ENCODE results near the gene ARHGDIB. TPM values are rescaled to one million over a fixed set of nuclear protein-coding genes. Genes with fewer than 3 reads are reported as not detected.

Gene ARHGDIB
- total and polyA plus RNA-seq, 10 of the 15 experiments (the other 5 are each of a cell fraction or from before 2014, with no cell fraction given), result 796 to 2,849 (median 1,346) TPM

DNA sequence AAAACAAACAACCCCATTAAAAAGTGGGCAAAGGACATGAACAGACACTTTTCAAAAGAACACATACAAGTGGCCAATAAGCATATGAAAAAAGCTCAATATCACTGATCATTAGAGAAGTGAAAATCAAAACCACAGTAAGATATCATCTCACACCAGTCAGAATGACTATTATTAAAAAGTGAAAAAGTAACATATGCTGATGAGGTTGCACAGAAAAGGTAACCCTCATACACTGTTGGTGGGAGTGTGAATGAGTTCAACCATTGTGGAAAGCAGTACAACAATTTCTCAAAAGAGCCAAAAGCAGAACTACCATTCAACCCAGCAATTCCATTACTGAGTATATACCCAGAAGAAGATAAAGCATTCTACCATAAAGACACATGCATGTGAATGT is 29.7 kb upstream of the ARHGDIB start:
- H3K4me3 ChIP-seq, result no peak overlapping the region
- BruUV-seq (replicated peaks), result no TSS peak
- no peaks in the 10 kb centered on the region for H3K27me3 ChIP-seq (replicated peaks in 1 of 2; ENCODE audit: control insufficient read depth in 2 of 2, insufficient read depth in 2 of 2, low read length in 1 of 2)
- RAD21 ChIA-PET (ENCODE audit: unreplicated experiment), result interaction anchor here (2.3 kb wide), 1 partner anchor 267 kb away, joined by 6 read pairs; no protein-coding TSS in a partner anchor
- in situ Hi-C loops (cut with MboI) (loop anchor here (10.0 kb wide), 1 partner anchor 756 kb away; no protein-coding TSS in a partner anchor), intact Hi-C loops (cut with micrococcal nuclease; ENCODE audit: unreplicated experiment) (loop anchor here (2.0 to 10.0 kb wide), 3 partner anchors 30 to 756 kb away; partner anchors contain the start of gene ARHGDIB)
- POLR2A ChIA-PET, result no interaction called here
- peak; percentile 44 for ATAC-seq
- H3K79me2 ChIP-seq (ENCODE audit: control insufficient read depth, insufficient read depth, low read length), result no peaks in the 10 kb centered on the region
- H4K20me1 ChIP-seq (ENCODE audit: control insufficient read depth, insufficient read depth), result no peaks in the 10 kb centered on the region
- H3K27ac ChIP-seq (ENCODE audit: control insufficient read depth, insufficient read depth), result no peak overlapping the region
- H2AFZ ChIP-seq (ENCODE audit: control insufficient read depth, low read depth, low read length), result no peak overlapping the region
- no peaks in the 10 kb centered on the region for H3K36me3 ChIP-seq (ENCODE audit: control insufficient read depth in 2 of 2, insufficient read depth in 2 of 2, low read length in 1 of 2)
- no peaks in the 10 kb centered on the region; the same call in 1 of the 3 replicates for H3K9me3 ChIP-seq (replicated peaks; ENCODE audit: control insufficient read depth, insufficient read depth, low read length)
- H3K9ac ChIP-seq (ENCODE audit: control insufficient read depth, insufficient read depth, low read length), result no peak overlapping the region
- no peak overlapping the region for H3K4me2 ChIP-seq (ENCODE audit: control insufficient read depth, insufficient read depth)
- no peak for DNase-seq (ENCODE audit: low read depth, low spot score)
- FAIRE-seq, result no peak
- SMC1A ChIA-PET (ENCODE audit: uncharacterized antibody, unreplicated experiment), result interaction anchor here (1.2 to 16.7 kb wide), 5 partner anchors 14 to 378 kb away, joined by 3 to 242 read pairs (median 4); partner anchors contain the start of gene ART4
- CTCF ChIA-PET, result interaction anchor here (0.6 to 1.0 kb wide), 2 partner anchors 31 to 361 kb away, joined by 3 read pairs; no protein-coding TSS in a partner anchor
- peaks cover 17% of the 10 kb centered on the region for H3K4me1 ChIP-seq (ENCODE audit: control insufficient read depth, insufficient read depth, low read length)
- TF ChIP-seq NFIC (IDR thresholded peaks at IDR 0.05; ENCODE audit: low read depth, low read length), result no peak
- TF ChIP-seq RAD51 (IDR thresholded peaks at IDR 0.05), result no peak
- TF ChIP-seq FOXM1 (IDR thresholded peaks at IDR 0.05; ENCODE audit: low read depth, low read length), result no peak
- TF ChIP-seq SREBF1 (IDR thresholded peaks at IDR 0.05; ENCODE audit: low read length), result no peak
- no peak for TF ChIP-seq ZNF592 (IDR thresholded peaks at IDR 0.05)
- TF ChIP-seq EP300 (IDR thresholded peaks at IDR 0.05; ENCODE audit: borderline replicate concordance in 1 of 2, control insufficient read depth in 1 of 2, low read depth in 2 of 2, low read length in 2 of 2), result no peak
- no peak for TF ChIP-seq ZBTB40 (IDR thresholded peaks at IDR 0.05; ENCODE audit: borderline replicate concordance)
- TF ChIP-seq RUNX3 (IDR thresholded peaks at IDR 0.05; ENCODE audit: low read length), result peak; percentile 63
- TF ChIP-seq ASH2L (IDR thresholded peaks at IDR 0.05; ENCODE audit: borderline replicate concordance, low read depth), result no peak
- TF ChIP-seq HDAC2 (IDR thresholded peaks at IDR 0.05), result no peak
- TF ChIP-seq ZNF274 (IDR thresholded peaks at IDR 0.05; ENCODE audit: insufficient read depth, insufficient read length), result no peak
- TF ChIP-seq IRF5 (IDR thresholded peaks at IDR 0.05; ENCODE audit: borderline replicate concordance), result no peak
- TF ChIP-seq HDAC6 (IDR thresholded peaks at IDR 0.05; ENCODE audit: unreplicated experiment), result no peak
- no peak for TF ChIP-seq LARP7 (IDR thresholded peaks at IDR 0.05)
- TF ChIP-seq, protein P1, sequence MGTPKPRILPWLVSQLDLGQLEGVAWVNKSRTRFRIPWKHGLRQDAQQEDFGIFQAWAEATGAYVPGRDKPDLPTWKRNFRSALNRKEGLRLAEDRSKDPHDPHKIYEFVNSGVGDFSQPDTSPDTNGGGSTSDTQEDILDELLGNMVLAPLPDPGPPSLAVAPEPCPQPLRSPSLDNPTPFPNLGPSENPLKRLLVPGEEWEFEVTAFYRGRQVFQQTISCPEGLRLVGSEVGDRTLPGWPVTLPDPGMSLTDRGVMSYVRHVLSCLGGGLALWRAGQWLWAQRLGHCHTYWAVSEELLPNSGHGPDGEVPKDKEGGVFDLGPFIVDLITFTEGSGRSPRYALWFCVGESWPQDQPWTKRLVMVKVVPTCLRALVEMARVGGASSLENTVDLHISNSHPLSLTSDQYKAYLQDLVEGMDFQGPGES (IDR thresholded peaks at IDR 0.05), result no peak

Data from GM12878 (cell line).